Tibial nerve (tissue), 4 donors: Measurements from ENCODE around the gene LRFN2.

Experiments
- EP300 ChIP-seq, 2 donors: sonication (generic); formaldehyde crosslinking; IDR thresholded peaks; one replicate each; pipeline ENCODE4 v1.6.1; 2017; ENCODE audit warnings: antibody characterized with exemption in 2 of 2, mild to moderate bottlenecking in 1 of 2
- POLR2A ChIP-seq, 2 donors: fragments of 450-650 bp; IDR thresholded peaks; one replicate each; pipeline ENCODE4 v1.6.1; 2017; ENCODE audit warnings: antibody characterized with exemption in 2 of 2, mild to moderate bottlenecking in 2 of 2, moderate library complexity in 2 of 2
- TF ChIP-seq, protein P1 (sequence below), 5 experiments: fragments of 200-600 bp in 3 of 5; fragments of 450-650 bp in 2 of 5; sonication (generic) in 3 of 5; IDR thresholded peaks; one replicate each; pipeline ENCODE4 v1.5.1; 2016 to 2019; ENCODE audit warnings: antibody characterized with exemption in 5 of 5, mild to moderate bottlenecking in 3 of 5, moderate library complexity in 2 of 5

DNA sequence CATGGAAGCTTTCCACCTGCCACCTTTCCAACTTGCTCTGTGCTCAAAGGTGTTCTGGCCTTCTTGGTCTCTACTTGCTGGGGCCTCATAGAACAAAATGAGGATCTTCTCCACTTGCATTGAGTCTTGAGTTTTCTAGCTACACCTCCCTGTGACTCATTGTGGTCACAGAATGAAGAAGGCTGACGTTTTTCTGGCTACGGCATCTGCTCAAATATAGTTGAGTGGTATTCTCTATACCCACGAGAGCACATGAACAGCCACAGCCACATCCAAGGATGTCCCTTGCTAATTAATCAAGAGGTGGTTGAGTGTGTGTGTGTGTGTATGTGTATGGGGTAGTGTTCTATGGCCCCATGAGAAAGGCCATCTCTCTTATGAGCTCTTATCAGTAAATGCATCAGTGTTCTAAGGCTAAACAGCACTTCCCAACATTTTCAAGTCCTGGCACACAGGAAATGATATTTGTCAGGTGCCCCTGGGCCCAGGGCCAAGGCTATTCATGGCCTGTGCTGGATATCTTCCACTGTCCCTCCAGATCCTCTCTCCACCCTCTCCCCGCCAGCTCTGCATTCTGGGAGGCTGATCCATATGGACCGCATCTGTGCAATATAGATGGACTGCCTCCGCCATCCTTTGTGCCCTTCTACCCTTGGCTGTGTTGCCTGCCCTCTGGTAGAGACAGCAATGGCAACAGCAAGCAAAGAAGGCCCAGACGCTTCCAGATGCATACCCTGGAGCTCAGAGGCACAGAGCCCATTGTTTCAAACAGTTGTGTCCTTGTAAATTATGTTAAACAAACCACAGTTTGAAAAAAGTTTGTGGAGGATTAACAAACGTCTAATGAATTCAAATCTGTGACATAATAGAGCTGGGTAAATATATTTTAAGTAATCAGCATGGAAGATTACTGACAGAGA, 150.2 kb downstream of the LRFN2 start:
- no peak for TF ChIP-seq POLR2A (IDR thresholded peaks at IDR 0.05)
- TF ChIP-seq, protein P1, sequence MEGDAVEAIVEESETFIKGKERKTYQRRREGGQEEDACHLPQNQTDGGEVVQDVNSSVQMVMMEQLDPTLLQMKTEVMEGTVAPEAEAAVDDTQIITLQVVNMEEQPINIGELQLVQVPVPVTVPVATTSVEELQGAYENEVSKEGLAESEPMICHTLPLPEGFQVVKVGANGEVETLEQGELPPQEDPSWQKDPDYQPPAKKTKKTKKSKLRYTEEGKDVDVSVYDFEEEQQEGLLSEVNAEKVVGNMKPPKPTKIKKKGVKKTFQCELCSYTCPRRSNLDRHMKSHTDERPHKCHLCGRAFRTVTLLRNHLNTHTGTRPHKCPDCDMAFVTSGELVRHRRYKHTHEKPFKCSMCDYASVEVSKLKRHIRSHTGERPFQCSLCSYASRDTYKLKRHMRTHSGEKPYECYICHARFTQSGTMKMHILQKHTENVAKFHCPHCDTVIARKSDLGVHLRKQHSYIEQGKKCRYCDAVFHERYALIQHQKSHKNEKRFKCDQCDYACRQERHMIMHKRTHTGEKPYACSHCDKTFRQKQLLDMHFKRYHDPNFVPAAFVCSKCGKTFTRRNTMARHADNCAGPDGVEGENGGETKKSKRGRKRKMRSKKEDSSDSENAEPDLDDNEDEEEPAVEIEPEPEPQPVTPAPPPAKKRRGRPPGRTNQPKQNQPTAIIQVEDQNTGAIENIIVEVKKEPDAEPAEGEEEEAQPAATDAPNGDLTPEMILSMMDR (IDR thresholded peaks at IDR 0.05): no peak
- no peak for TF ChIP-seq EP300 (IDR thresholded peaks at IDR 0.05)
